HEK293 (cell line): Measurements from ENCODE around the gene EVL.

ENCODE experiments used
- CTCF ChIP-seq: fragments of 450-650 bp; formaldehyde crosslinking; IDR thresholded peaks from 2 replicates; pipeline ENCODE4 v1.5.1; 2016; ENCODE audit warnings: missing biosample characterization, missing genetic modification characterization
- GLI2 ChIP-seq: fragments of 450-650 bp; formaldehyde crosslinking; IDR thresholded peaks from 2 replicates; pipeline ENCODE4; 2017; ENCODE audit warnings: missing biosample characterization, missing genetic modification characterization, low read depth, borderline replicate concordance
- GLIS2 ChIP-seq: fragments of 450-650 bp; formaldehyde crosslinking; IDR thresholded peaks from 2 replicates; pipeline ENCODE4 v1.5.1; 2016; ENCODE audit warnings: missing biosample characterization, missing genetic modification characterization
- HIC1 ChIP-seq: fragments of 450-650 bp; formaldehyde crosslinking; IDR thresholded peaks from 2 replicates; pipeline ENCODE4 v1.5.1; 2016; ENCODE audit warnings: missing biosample characterization, missing genetic modification characterization
- KLF8 ChIP-seq: fragments of 450-650 bp; formaldehyde crosslinking; IDR thresholded peaks from 2 replicates; pipeline ENCODE4 v1.5.1; 2016; ENCODE audit warnings: missing biosample characterization, missing genetic modification characterization
- PRDM10 ChIP-seq: fragments of 450-650 bp; formaldehyde crosslinking; IDR thresholded peaks from 2 replicates; pipeline ENCODE4 v1.5.1; 2016; ENCODE audit warnings: missing biosample characterization, missing genetic modification characterization
- TCF7L2 ChIP-seq: IDR thresholded peaks from 2 replicates; pipeline ENCODE4 v1.6.1; 2011; ENCODE audit warnings: low read depth, mild to moderate bottlenecking, inconsistent platforms, low read length, moderate library complexity, borderline replicate concordance
- ZBTB1 ChIP-seq: fragments of 450-650 bp; formaldehyde crosslinking; IDR thresholded peaks from 2 replicates; pipeline ENCODE4 v1.5.1; 2016; ENCODE audit warnings: missing biosample characterization, missing genetic modification characterization
- ZBTB11 ChIP-seq: fragments of 450-650 bp; formaldehyde crosslinking; conservative IDR thresholded peaks from 2 replicates; pipeline ENCODE4 v1.5.1; 2016; ENCODE audit warnings: low read depth, missing biosample characterization, missing genetic modification characterization
- ZEB2 ChIP-seq: fragments of 450-650 bp; formaldehyde crosslinking; IDR thresholded peaks from 2 replicates; pipeline ENCODE4 v1.5.1; 2016; ENCODE audit warnings: missing biosample characterization, missing genetic modification characterization
- ZNF121 ChIP-seq: fragments of 450-650 bp; formaldehyde crosslinking; IDR thresholded peaks from 2 replicates; pipeline ENCODE4 v1.5.1; 2016; ENCODE audit warnings: missing biosample characterization, missing genetic modification characterization
- ZNF140 ChIP-seq: fragments of 450-650 bp; formaldehyde crosslinking; IDR thresholded peaks from 2 replicates; pipeline ENCODE4 v1.5.1; 2016; ENCODE audit warnings: missing biosample characterization, missing genetic modification characterization
- ZNF146 ChIP-seq: fragments of 450-650 bp; formaldehyde crosslinking; IDR thresholded peaks from 2 replicates; pipeline ENCODE4 v1.5.1; 2016; ENCODE audit warnings: missing biosample characterization, missing genetic modification characterization
- ZNF16 ChIP-seq: fragments of 450-650 bp; formaldehyde crosslinking; IDR thresholded peaks from 2 replicates; pipeline ENCODE4 v1.5.1; 2016; ENCODE audit warnings: low read depth, missing biosample characterization, missing genetic modification characterization
- ZNF174 ChIP-seq: fragments of 450-650 bp; formaldehyde crosslinking; IDR thresholded peaks from 2 replicates; pipeline ENCODE4 v1.5.0; 2017; ENCODE audit warnings: missing biosample characterization, mild to moderate bottlenecking, missing genetic modification characterization
- ZNF19 ChIP-seq: fragments of 450-650 bp; formaldehyde crosslinking; IDR thresholded peaks from 2 replicates; pipeline ENCODE4; 2016; ENCODE audit warnings: missing biosample characterization, missing genetic modification characterization, low read depth
- ZNF335 ChIP-seq: fragments of 450-650 bp; formaldehyde crosslinking; conservative IDR thresholded peaks from 2 replicates; pipeline ENCODE4 v1.5.1; 2016; ENCODE audit warnings: missing biosample characterization, missing genetic modification characterization
- ZNF548 ChIP-seq: fragments of 450-650 bp; formaldehyde crosslinking; IDR thresholded peaks from 2 replicates; pipeline ENCODE4 v1.5.1; 2016; ENCODE audit warnings: missing biosample characterization, missing genetic modification characterization
- ZNF571 ChIP-seq: fragments of 450-650 bp; formaldehyde crosslinking; IDR thresholded peaks from 2 replicates; pipeline ENCODE4 v1.5.0; 2017; ENCODE audit warnings: missing biosample characterization, missing genetic modification characterization
- ZNF580 ChIP-seq: fragments of 450-650 bp; formaldehyde crosslinking; IDR thresholded peaks from 2 replicates; pipeline ENCODE4 v1.5.1; 2016; ENCODE audit warnings: missing biosample characterization, missing genetic modification characterization
- ZNF623 ChIP-seq: fragments of 450-650 bp; formaldehyde crosslinking; IDR thresholded peaks from 2 replicates; pipeline ENCODE4 v1.5.1; 2016; ENCODE audit warnings: missing biosample characterization, missing genetic modification characterization
- ZNF629 ChIP-seq: fragments of 450-650 bp; formaldehyde crosslinking; IDR thresholded peaks from 2 replicates; pipeline ENCODE4 v1.5.1; 2017; ENCODE audit warnings: missing biosample characterization, missing genetic modification characterization
- ZNF639 ChIP-seq: fragments of 450-650 bp; formaldehyde crosslinking; IDR thresholded peaks from 2 replicates; pipeline ENCODE4 v1.5.1; 2016; ENCODE audit warnings: missing biosample characterization, missing genetic modification characterization
- ZNF747 ChIP-seq: fragments of 450-650 bp; formaldehyde crosslinking; IDR thresholded peaks from 2 replicates; pipeline ENCODE4 v1.5.1; 2016; ENCODE audit warnings: missing biosample characterization, missing genetic modification characterization
- ZNF830 ChIP-seq: fragments of 450-650 bp; IDR thresholded peaks from 2 replicates; pipeline ENCODE4 v1.5.0; 2018; ENCODE audit warnings: missing biosample characterization, missing genetic modification characterization, low read depth, mild to moderate bottlenecking, moderate library complexity
- ZNF837 ChIP-seq: fragments of 450-650 bp; formaldehyde crosslinking; IDR thresholded peaks from 2 replicates; pipeline ENCODE4 v1.5.1; 2016; ENCODE audit warnings: missing biosample characterization, missing genetic modification characterization
- ZSCAN16 ChIP-seq: fragments of 450-650 bp; formaldehyde crosslinking; IDR thresholded peaks from 2 replicates; pipeline ENCODE4 v1.5.1; 2016; ENCODE audit warnings: missing biosample characterization, missing genetic modification characterization
- ZSCAN23 ChIP-seq: fragments of 450-650 bp; formaldehyde crosslinking; IDR thresholded peaks from 2 replicates; pipeline ENCODE4 v1.5.1; 2016; ENCODE audit warnings: missing biosample characterization, missing genetic modification characterization

Gene EVL

GRCh38 chr14:100022772-100023451 lies 42.3 kb upstream of the EVL start (continued):
- TF ChIP-seq ZNF830 (tag by site-specific recombination): no peak
- TF ChIP-seq ZNF16: no peak
- no peak for TF ChIP-seq ZNF19 (tag by site-specific recombination)
- peak; percentile 47 for TF ChIP-seq ZNF335 (tag by site-specific recombination)
- no peak for TF ChIP-seq ZNF837
- TF ChIP-seq ZBTB1 (tag by site-specific recombination): peak; percentile 81; the same call in 1 of the 2 replicates
- TF ChIP-seq PRDM10 (tag by site-specific recombination): peak; percentile 62
- TF ChIP-seq GLIS2 (tag by site-specific recombination): peak; percentile 47; the same call in 1 of the 2 replicates
- peak; percentile 90 for TF ChIP-seq ZEB2 (tag by site-specific recombination)
- TF ChIP-seq ZNF140 (tag by site-specific recombination): no peak
- no peak for TF ChIP-seq ZNF174
- TF ChIP-seq ZSCAN16 (tag by site-specific recombination): no peak
- no peak for TF ChIP-seq CTCF (tag by site-specific recombination)
- TF ChIP-seq ZNF571: no peak
- peak; percentile 41; the same call in 1 of the 2 replicates for TF ChIP-seq ZSCAN23 (tag by site-specific recombination)
- TF ChIP-seq ZNF747 (tag by site-specific recombination): no peak
- TF ChIP-seq HIC1 (tag by site-specific recombination): peak; percentile 90
- 0 out of 2 replicates have a peak, but pooled peaks have one; percentile 13 for TF ChIP-seq ZNF146 (tag by site-specific recombination)
- TF ChIP-seq TCF7L2: no peak
- TF ChIP-seq KLF8 (tag by site-specific recombination): peak; percentile 85
- peak; percentile 83; the same call in 1 of the 2 replicates for TF ChIP-seq ZNF639 (tag by site-specific recombination)
- TF ChIP-seq ZNF623 (tag by site-specific recombination): no peak
- peak; percentile 77; the same call in 1 of the 2 replicates for TF ChIP-seq ZNF580 (tag by site-specific recombination)
- TF ChIP-seq ZBTB11: no peak
- no peak for TF ChIP-seq ZNF548 (tag by site-specific recombination)
- no peak; the same call in 1 of the 2 replicates for TF ChIP-seq ZNF121
- TF ChIP-seq GLI2 (tag by site-specific recombination): no peak
- peak; percentile 93 for TF ChIP-seq ZNF629 (tag by site-specific recombination)
